Osteocyte (in vitro differentiated cells): Measurements from ENCODE around the gene FRMD3. TPM values are rescaled to one million over a fixed set of nuclear protein-coding genes. Genes with fewer than 3 reads are reported as not detected.

ENCODE experiments used
- DNase-seq: peaks from one replicate; pipeline ENCODE4 v3.0.0; 2021; ENCODE audit warnings: mixed read lengths; ENCODE audit not compliant: unreplicated experiment; ENCODE audit errors: extremely low spot score
- H3K27ac Mint-ChIP-seq: one replicate; pipeline ENCODE4 v1.8.0; 2021; ENCODE audit warnings: mild to moderate bottlenecking, mixed read lengths; ENCODE audit not compliant: unreplicated experiment
- H3K27me3 Mint-ChIP-seq: one replicate; pipeline ENCODE4 v1.8.0; 2021; ENCODE audit warnings: mixed read lengths; ENCODE audit not compliant: unreplicated experiment
- H3K36me3 Mint-ChIP-seq: one replicate; pipeline ENCODE4 v1.8.0; 2021; ENCODE audit warnings: mixed read lengths; ENCODE audit not compliant: unreplicated experiment
- H3K4me1 Mint-ChIP-seq: one replicate; pipeline ENCODE4 v1.8.0; 2021; ENCODE audit warnings: mixed read lengths; ENCODE audit not compliant: unreplicated experiment
- H3K4me3 Mint-ChIP-seq: one replicate; pipeline ENCODE4 v1.8.0; 2021; ENCODE audit warnings: mild to moderate bottlenecking, moderate library complexity, mixed read lengths; ENCODE audit not compliant: unreplicated experiment
- H3K9me3 Mint-ChIP-seq: one replicate; pipeline ENCODE4 v1.8.0; 2021; ENCODE audit warnings: mixed read lengths; ENCODE audit not compliant: unreplicated experiment
- CTCF ChIP-seq: fragments of 200-600 bp; sonication (generic); IDR thresholded peaks from 2 replicates; pipeline ENCODE4 v1.5.0; 2021; ENCODE audit warnings: antibody characterized with exemption, mild to moderate bottlenecking, moderate library complexity
- total RNA-seq: library from RNA; stranded (reverse); gene quantifications from 2 replicates; pipeline ENCODE4 v1.2.1, GENCODE V29; 2021

FRMD3 gene
- total RNA-seq, 1 donor from 2014 or later = 0.35 TPM

GRCh38 chr9:83342731-83343130 is 195.5 kb downstream of the FRMD3 start:
- no peak for TF ChIP-seq CTCF
- no peaks in the 10 kb centered on the region for H3K9me3 Mint-ChIP-seq
- no peaks in the 10 kb centered on the region for H3K4me1 Mint-ChIP-seq
- no peak overlapping the region for H3K27ac Mint-ChIP-seq
- no peaks in the 10 kb centered on the region for H3K36me3 Mint-ChIP-seq
- H3K4me3 Mint-ChIP-seq = no peak overlapping the region
- H3K27me3 Mint-ChIP-seq = no peaks in the 10 kb centered on the region
- DNase-seq = no peak

DNA sequence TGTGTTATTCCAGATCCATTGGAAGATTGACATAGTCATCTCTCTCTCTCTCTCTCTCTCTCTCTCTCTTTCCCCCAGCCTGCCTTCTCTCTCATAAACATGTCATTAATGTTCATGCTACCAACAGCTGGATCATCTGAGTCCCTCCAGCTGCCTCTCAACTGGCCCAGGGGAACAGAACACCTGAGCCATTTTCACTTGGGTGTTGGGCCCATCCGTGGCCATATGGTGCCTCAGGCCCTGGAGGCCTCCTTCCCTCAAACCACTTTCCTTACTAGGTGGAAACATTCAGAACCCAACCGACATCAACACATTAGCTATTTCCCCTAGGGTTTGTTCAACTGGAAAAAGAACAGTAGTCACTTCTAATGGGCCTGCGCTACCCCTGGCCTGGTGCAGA is 196.2 kb downstream of the FRMD3 start:
- Mint-ChIP-seq H3K4me3 (no peak overlapping the region), H3K36me3 (no peaks in the 10 kb centered on the region), H3K4me1 (no peaks in the 10 kb centered on the region), H3K9me3 (no peaks in the 10 kb centered on the region), H3K27me3 (no peaks in the 10 kb centered on the region), H3K27ac (no peak overlapping the region)
- no peak for TF ChIP-seq CTCF
- DNase-seq = no peak

DNA sequence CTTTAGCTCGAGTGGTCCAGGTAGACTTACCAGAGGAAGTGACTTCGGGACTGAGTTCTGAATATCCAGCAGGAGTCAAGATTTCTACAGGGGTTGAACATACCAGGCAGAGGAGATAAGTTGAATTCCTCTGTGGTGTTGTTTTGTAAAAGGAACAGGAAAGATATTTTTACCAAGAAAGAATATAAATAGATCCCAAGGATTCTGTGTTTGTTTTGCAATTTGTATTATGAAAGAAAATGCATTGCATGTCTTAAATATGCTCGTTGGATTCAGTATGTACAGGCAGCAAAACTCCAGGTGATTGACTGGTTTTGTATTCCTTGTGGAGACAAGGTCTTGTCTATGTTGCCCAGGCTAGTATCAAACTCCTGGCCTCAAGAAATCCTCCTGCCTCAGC is 197.8 kb downstream of the FRMD3 start:
- DNase-seq = no peak
- H3K4me1 Mint-ChIP-seq = no peaks in the 10 kb centered on the region

GRCh38 chr9:83339435-83339834 is 198.8 kb downstream of the FRMD3 start:
- TF ChIP-seq CTCF = no peak
- no peaks in the 10 kb centered on the region for H3K36me3 Mint-ChIP-seq
- no peaks in the 10 kb centered on the region for H3K4me1 Mint-ChIP-seq
- no peak for DNase-seq
- H3K9me3 Mint-ChIP-seq = no peaks in the 10 kb centered on the region
- no peaks in the 10 kb centered on the region for H3K27me3 Mint-ChIP-seq
- H3K27ac Mint-ChIP-seq = no peak overlapping the region
- no peak overlapping the region for H3K4me3 Mint-ChIP-seq

More for the DNA sequence above, 197.8 kb downstream of the FRMD3 start:
- TF ChIP-seq CTCF = no peak
- Mint-ChIP-seq H3K4me3 (no peak overlapping the region), H3K27ac (no peak overlapping the region), H3K36me3 (no peaks in the 10 kb centered on the region), H3K27me3 (no peaks in the 10 kb centered on the region), H3K9me3 (no peaks in the 10 kb centered on the region)

- H3K4me3 Mint-ChIP-seq = no peak overlapping the region
- no peak overlapping the region for H3K27ac Mint-ChIP-seq
- DNase-seq = no peak
Observed at GRCh38 chr9:83336706-83337105, 201.5 kb downstream of the FRMD3 start.

More at GRCh38 chr9:83336706-83337105, 201.5 kb downstream of the FRMD3 start:
- Mint-ChIP-seq H3K9me3 (no peaks in the 10 kb centered on the region), H3K27me3 (no peaks in the 10 kb centered on the region), H3K4me1 (no peaks in the 10 kb centered on the region), H3K36me3 (no peaks in the 10 kb centered on the region)
- TF ChIP-seq CTCF = no peak
